GM19240 (cell line): ENCODE measurements around the gene CHKB.
"Not testable (repeated sequence)": the region's sequence is repeated elsewhere in the genome, so short reads cannot be mapped to it uniquely, and the experiment has no call there.

Source experiments
- DNase-seq: peaks from one replicate; pipeline ENCODE4 v3.0.0; 2011; ENCODE audit warnings: low spot score; ENCODE audit not compliant: insufficient read length

Gene CHKB

DNA sequence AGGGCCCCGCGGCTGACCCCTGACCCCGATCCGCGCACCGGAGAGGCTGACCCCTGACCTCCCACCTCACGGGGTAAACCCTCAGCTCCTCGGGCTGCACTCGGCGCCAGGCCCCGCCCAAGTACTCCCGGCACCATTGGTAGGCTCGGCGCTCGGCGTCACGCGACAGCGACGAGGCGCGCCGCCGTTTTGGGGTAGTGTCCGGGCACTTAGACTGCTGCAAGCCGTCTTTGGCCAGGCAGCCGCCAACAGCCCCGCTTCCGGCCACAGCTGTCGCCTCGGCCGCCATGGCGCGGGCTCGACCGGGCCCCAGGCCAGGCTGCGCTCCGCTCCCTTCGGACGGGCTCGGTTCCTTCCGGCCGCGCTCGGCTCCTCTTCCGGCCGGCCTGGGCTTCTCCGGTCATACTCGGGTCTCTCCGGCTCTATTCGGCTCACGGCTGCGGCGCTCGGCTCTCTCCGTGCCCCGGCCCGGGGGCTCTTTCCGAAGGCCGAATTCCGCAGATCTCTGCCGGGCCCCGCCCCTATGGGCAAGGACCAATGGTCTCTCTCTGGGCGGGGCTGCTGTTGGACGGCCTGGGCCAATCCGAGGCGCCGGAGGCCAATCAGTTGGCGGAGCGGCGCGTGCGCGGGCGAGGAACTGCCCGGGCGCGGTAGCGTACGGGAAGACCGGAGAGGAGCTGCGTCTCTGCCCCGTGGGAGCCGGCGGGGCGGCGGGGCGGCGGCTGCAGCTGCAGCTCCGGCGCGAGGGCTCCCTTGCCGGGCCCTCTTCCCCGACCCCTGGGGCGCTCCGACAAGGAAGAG, at the start of gene CHKB:
Gene CHKB (minus strand): TSS at position 357 of the 801 bp plus-strand sequence. CDS start 68 bp downstream, at position 289.
- DNase-seq, result peak; percentile 99

- no peak for DNase-seq
These were observed 47.7 kb upstream of the CHKB start for GRCh38 chr22:50630376-50630775.

- no peak for DNase-seq
These were observed 46.0 kb upstream of the CHKB start for GRCh38 chr22:50628543-50629134.

DNA sequence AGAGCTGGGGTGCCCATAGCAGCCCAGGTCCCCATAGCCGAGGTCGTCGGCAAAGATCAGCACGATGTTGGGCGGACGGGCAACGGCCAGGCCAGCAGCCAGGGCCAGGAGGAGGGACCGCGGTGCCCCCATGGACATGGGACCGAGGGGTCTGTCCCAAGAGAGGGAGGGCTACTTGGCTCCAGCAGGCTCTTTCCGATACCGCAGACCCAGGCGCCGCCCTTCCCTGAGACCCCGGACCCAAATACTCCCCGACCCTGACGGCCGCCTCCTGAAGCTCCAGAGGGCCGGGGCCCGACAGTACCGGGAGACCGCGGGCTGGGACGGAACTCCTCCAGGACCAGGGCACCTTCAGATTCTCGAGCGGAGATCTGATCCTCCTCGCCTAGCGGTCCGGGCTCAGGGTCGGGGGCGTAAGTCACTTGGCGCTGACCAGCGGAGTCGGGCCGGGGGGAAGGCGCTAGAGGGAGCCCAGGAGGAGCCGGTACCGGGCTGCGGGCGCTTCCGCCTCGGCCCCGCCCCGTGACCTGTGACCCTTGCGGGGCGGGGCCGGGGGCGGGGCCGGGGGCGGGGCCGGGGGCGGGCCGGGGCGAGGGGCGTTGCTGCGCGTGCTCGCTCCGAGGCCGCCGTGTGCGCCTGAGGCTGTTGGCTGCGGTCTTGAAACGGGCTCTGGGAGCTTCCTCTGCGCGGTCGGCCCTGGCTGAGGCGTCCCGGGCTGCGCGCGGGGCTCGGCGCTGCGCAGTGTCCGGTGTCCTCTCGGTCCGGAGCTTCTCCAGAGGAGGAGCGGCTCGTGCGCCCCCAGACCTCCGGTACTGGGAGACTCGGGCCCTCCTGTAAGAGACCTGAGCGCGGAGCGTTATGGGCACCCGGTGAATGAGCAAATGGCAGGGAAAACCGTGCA, 45.2 kb upstream of the CHKB start, which contains the start of gene ARSA:
Gene ARSA (minus strand): TSS at position 511 of the 901 bp plus-strand sequence. CDS start 373 bp downstream, at position 138.
- DNase-seq, result no peak

GRCh38 chr22:50626850-50627641, 44.4 kb upstream of the CHKB start:
- no peak for DNase-seq

DNA sequence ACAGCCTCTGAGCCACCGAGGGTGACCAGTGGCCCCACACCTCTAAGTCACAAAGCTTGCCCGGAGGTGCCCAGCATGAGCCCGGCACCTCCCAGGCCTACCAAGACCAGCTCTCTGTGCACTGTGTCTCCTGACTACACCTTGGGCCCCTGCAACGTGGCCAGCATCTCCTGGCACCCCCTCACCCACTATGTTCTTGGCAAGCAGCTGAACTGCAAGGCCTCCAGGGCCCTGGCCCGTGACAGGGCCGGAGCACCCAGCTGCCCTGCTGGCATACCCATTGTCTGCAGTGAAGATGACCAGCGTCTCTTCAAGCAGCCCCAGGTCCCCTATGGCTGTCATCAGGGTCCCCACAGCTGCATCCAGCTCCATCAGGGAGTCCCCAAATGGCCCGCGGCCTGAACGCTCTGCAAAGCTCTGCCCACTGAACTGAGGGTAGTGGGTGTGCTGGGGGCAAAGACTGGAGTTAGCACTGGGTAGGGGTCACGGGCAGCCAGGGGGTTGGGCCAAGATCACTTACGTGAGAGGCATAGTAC, 43.7 kb upstream of the CHKB start:
- no peak for DNase-seq

DNA sequence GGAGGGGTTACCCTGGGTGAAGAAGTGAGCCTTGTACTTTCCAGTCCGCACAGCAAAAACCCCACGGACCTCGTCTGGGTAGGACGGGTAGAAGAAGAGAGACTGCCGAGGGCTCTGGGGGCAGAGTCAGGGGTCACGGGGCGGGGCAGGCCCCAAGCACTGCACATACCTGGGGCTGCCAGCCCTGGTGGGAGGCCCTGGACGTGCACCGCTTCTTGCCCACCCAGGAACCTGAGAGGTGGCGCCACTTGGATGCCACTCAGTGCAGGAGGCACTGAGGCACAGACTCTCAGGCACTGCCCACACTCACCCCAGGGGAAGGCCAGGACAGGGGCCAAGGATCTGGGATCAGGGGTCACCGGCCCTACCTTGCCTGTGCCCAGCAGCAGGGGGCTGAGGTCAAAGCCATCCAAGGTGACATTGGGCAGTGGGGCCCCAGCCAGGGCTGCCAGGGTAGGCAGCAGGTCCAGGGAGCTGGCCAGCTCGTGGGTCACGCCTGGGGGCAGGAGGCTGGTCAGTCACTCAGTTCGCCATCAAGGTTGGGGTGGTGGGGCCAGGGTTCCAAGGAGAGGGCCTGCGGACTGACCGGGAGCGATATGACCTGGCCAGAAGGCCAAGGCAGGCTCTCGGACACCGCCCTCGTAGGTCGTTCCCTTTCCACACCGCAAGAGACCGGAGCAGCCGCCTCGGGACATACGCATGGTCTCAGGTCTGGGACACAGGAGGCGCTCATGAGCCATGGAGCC, 43.1 kb upstream of the CHKB start:
- no peak for DNase-seq

- DNase-seq, result no peak
These were observed 42.5 kb upstream of the CHKB start for GRCh38 chr22:50625131-50625567.

DNA sequence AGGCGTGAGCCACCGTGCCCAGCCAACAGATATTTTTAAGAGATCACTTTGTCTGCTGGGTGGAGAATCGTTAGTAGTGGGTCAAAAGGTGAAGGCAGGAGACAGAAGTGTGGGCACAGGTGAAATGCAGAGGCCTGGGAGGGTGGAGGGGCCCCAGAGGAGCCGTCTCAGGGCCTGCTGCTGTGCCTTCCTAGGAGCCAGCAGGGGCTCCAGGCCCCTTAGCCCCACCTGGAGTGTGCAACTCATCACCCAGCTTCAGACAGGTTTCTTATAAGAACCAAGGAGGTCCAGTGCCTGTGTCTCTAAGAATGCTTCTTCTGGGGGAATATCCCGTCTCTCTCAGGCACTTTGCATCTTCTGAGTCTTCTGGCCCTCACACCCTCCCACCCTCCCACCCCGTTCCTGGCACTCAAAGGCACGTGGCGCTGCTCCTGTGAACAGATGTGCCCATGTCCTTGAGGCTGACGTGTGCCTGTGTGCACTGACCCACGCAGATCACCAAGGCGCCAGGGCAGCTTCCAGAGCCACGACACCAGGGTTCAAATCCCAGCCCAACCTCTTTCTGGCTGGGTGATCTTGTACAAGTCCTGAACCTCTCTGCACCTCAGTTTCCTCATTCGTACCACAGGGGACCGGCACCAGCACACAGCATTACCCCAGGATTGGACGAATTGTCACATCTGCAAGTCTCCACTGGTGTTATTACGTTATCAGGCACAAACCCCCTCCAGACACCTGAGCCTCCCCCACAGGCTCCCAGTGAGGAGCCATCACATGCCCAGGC, 41.9 kb upstream of the CHKB start:
- no peak for DNase-seq

DNA sequence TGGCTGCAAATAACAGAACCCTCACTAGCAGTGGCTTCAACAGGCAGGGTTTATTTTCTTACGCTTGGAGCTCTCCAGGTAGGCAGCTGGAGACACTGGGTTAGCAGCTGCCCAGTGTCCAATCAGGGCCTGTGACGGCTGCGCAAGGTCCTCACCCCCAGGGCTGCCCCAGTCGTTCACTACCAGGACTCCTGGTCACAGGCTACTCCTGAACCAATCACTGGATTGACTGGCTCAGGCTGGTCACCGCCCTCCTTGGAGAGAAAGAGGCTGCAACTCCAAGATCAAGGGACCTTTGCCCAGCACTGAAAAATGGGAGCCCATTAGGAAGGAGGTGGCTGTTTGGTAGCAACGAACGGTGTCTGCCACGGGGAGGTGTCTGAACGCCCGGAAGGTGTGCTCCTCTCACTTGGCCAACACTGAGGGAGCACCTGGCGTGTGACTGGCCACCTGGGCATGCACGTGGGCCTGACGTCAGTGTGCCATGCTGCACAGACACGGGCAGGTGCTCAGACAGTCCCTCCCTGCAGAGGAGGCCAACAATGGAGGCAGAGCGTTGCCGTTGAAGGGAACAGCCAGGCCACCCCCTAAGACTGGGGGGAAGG, 40.2 kb upstream of the CHKB start:
- no peak for DNase-seq

DNA sequence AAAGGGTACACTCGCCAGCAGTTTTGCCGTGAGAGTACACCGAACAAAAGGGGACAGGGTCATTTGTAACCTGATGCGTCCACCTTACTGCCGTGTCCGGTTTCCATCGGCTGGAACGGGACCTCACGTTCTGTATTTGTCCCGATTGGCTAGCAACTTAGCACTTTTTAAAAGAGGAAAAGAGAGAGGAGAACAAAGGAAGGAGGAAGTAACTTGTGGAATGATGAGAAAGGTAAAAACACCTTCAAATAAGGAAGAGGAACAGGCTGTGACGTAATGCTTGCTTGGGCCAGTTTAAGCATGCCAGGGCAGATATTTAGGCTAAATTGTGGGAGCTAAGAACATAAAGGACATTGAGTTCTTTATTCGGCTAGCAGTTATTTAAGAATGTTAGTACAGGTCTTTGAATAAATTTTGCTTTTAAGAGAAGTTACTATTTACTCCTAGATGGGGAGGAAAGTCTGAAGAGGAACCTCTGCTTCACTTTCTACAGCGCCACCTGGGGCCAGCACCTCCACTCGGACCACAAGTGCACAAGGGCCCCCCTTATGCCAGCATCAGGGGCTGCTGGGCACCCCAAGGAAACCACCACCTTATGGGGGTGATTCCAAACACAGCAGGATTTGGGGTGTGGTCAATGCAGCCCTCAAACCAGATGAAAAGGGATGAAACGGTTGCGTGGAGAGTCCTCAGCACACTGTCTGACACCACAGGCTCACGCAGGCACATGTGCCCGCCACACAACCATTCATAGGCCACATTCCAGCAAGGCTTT, 39.5 kb upstream of the CHKB start:
- DNase-seq, result no peak

- no peak for DNase-seq
These were observed 38.8 kb upstream of the CHKB start for GRCh38 chr22:50621356-50621880.

- DNase-seq, result no peak
These were observed 38.1 kb upstream of the CHKB start for GRCh38 chr22:50620593-50621355.

DNA sequence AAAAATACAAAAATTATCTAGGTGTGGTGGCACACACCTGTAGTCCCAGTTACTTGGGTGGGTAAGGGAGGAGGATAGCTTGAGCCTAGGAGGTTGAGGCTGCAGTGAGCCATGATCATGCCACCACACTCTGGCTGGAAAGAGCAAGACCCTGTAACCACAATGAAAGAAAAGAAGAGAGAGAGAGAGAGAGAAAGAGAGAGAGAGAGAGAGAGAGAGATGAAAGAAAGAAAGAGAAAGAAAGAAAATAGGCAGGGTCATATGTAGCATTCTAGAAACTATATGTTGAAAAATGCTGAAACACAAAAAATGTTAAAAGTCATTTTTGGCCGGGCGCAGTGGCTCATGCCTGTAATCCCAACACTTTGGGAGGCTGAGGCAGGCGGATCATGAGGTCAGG, 31.6 kb upstream of the CHKB start:
- DNase-seq, result not testable (repeated sequence)

GRCh38 chr22:50613291-50613981, 30.8 kb upstream of the CHKB start:
- no peak for DNase-seq

- DNase-seq, result no peak
These were observed 30.0 kb upstream of the CHKB start for GRCh38 chr22:50612528-50613221.
